SU-DHL-6 (cell line): ENCODE data around the gene KLF18.

Source experiments
- H2AFZ ChIP-seq: fragments of 200-600 bp; sonication (generic); 2 replicates; pipeline ENCODE4 v1.6.1; 2014; ENCODE audit warnings: low read depth, mild to moderate bottlenecking, moderate library complexity, mixed read lengths, antibody characterized with exemption, low read length; ENCODE audit not compliant: severe bottlenecking
- H3F3A ChIP-seq: fragments of 200-600 bp; shearing (Covaris generic); 2 replicates; pipeline ENCODE4 v1.6.0; 2016; ENCODE audit warnings: antibody characterized with exemption, mild to moderate bottlenecking; ENCODE audit not compliant: insufficient read depth
- H3K27ac ChIP-seq: fragments of 200-600 bp; sonication (generic); 2 replicates; pipeline ENCODE4 v1.5.1; 2016; ENCODE audit warnings: low read depth, mild to moderate bottlenecking, low read length, moderate library complexity, mixed read lengths
- H3K27me3 ChIP-seq: fragments of 200-600 bp; sonication (generic), shearing (Covaris generic); 2 replicates; pipeline ENCODE4 v1.6.0; 2014; ENCODE audit warnings: mild to moderate bottlenecking, low read length
- H3K36me3 ChIP-seq: fragments of 200-600 bp; sonication (generic); 2 replicates; pipeline ENCODE4 v1.6.1; 2014; ENCODE audit warnings: mild to moderate bottlenecking, low read length, mixed read lengths
- H3K4me2 ChIP-seq: fragments of 300-600, 200-600 bp; shearing (Covaris generic), sonication (generic); 2 replicates; pipeline ENCODE4 v1.6.0; 2014; ENCODE audit warnings: low read length, low read depth, mild to moderate bottlenecking; ENCODE audit not compliant: poor library complexity, severe bottlenecking
- H3K4me3 ChIP-seq: fragments of 200-600 bp; sonication (generic); 2 replicates; pipeline ENCODE4 v1.5.1; 2014; ENCODE audit warnings: antibody characterized with exemption, low read length, mild to moderate bottlenecking, mixed read lengths; ENCODE audit not compliant: insufficient read depth, poor library complexity, severe bottlenecking
- H3K79me2 ChIP-seq: fragments of 200-600 bp; sonication (generic); 2 replicates; pipeline ENCODE4 v1.6.1; 2014; ENCODE audit warnings: mild to moderate bottlenecking, low read length, moderate library complexity; ENCODE audit not compliant: insufficient read depth
- H3K9ac ChIP-seq: fragments of 200-600 bp; sonication (generic); 2 replicates; pipeline ENCODE4 v1.7.0; 2014; ENCODE audit warnings: mild to moderate bottlenecking, low read length
- H3K9me2 ChIP-seq: fragments of 200-600 bp; sonication (generic); replicated peaks from 2 replicates; pipeline ENCODE4 v1.6.1; 2014; ENCODE audit warnings: low read length; ENCODE audit not compliant: insufficient read depth
- H3K9me3 ChIP-seq: fragments of 200-600 bp; sonication (generic); 2 replicates; pipeline ENCODE4 v1.6.1; 2014; ENCODE audit warnings: low read length, mixed read lengths; ENCODE audit not compliant: insufficient read depth
- H4K20me1 ChIP-seq: fragments of 200-600 bp; sonication (generic); 2 replicates; pipeline ENCODE4 v1.6.1; 2014; ENCODE audit warnings: low read depth, mild to moderate bottlenecking, antibody characterized with exemption, low read length, moderate library complexity, mixed read lengths
- EZH2phosphoT487 ChIP-seq: fragments of 200-600 bp; sonication (generic), shearing (Covaris generic); conservative IDR thresholded peaks from 2 replicates; pipeline ENCODE4 v1.6.1; 2018; ENCODE audit warnings: mild to moderate bottlenecking, antibody characterized with exemption, low read length, moderate library complexity, mixed read lengths
- TF ChIP-seq, protein P1 (sequence below): fragments of 200-600 bp; sonication (generic); IDR thresholded peaks from one replicate; pipeline ENCODE4 v1.5.1; 2017; ENCODE audit warnings: antibody characterized with exemption, mild to moderate bottlenecking, low read length, moderate library complexity; ENCODE audit not compliant: insufficient read depth, poor library complexity, severe bottlenecking

KLF18 gene

GRCh38 chr1:44112486-44112885 lies 28.9 kb downstream of the KLF18 start:
- no peak overlapping the region for H3K9ac ChIP-seq
- TF ChIP-seq, protein P1, sequence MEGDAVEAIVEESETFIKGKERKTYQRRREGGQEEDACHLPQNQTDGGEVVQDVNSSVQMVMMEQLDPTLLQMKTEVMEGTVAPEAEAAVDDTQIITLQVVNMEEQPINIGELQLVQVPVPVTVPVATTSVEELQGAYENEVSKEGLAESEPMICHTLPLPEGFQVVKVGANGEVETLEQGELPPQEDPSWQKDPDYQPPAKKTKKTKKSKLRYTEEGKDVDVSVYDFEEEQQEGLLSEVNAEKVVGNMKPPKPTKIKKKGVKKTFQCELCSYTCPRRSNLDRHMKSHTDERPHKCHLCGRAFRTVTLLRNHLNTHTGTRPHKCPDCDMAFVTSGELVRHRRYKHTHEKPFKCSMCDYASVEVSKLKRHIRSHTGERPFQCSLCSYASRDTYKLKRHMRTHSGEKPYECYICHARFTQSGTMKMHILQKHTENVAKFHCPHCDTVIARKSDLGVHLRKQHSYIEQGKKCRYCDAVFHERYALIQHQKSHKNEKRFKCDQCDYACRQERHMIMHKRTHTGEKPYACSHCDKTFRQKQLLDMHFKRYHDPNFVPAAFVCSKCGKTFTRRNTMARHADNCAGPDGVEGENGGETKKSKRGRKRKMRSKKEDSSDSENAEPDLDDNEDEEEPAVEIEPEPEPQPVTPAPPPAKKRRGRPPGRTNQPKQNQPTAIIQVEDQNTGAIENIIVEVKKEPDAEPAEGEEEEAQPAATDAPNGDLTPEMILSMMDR, result no peak
- TF ChIP-seq EZH2phosphoT487, result no peak
- H2AFZ ChIP-seq, result no peak overlapping the region
- H3K9me2 ChIP-seq, result no peaks in the 10 kb centered on the region; the same call in 1 of the 2 replicates
- H3K9me3 ChIP-seq, result no peaks in the 10 kb centered on the region
- no peaks in the 10 kb centered on the region for H3K36me3 ChIP-seq
- no peaks in the 10 kb centered on the region for H3F3A ChIP-seq
- H3K79me2 ChIP-seq, result no peaks in the 10 kb centered on the region
- H4K20me1 ChIP-seq, result no peaks in the 10 kb centered on the region
- no peak overlapping the region for H3K27ac ChIP-seq
- H3K4me2 ChIP-seq, result no peak overlapping the region
- H3K27me3 ChIP-seq, result no peaks in the 10 kb centered on the region
- no peak overlapping the region for H3K4me3 ChIP-seq

DNA sequence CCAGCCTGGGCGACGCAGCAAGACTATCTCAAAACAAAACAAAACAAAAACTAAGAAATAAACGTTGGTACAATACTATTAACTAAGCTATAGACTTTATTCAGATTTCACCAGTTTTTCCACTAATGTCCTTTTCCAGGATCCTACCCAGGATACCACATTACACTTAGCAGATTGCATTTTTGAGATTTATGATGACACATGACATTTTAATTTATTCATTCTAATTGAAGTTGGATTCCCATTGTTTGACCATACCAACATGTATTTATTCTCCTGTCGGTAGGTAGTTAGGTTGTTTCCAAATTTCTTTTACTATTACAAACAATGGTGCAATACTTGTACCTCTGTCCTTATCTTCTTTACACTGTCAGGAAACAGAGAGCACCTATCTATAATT lies 29.6 kb downstream of the KLF18 start:
- no peaks in the 10 kb centered on the region; the same call in 1 of the 2 replicates for H3K9me2 ChIP-seq
- H3K9ac ChIP-seq, result no peak overlapping the region
- no peak overlapping the region for H2AFZ ChIP-seq
- no peaks in the 10 kb centered on the region for H3K27me3 ChIP-seq
- H3K4me3 ChIP-seq, result no peak overlapping the region
- H3F3A ChIP-seq, result no peaks in the 10 kb centered on the region
- H3K27ac ChIP-seq, result no peak overlapping the region
- no peaks in the 10 kb centered on the region for H3K9me3 ChIP-seq
- no peaks in the 10 kb centered on the region for H3K36me3 ChIP-seq
- H4K20me1 ChIP-seq, result no peaks in the 10 kb centered on the region
- no peak overlapping the region for H3K4me2 ChIP-seq
- no peaks in the 10 kb centered on the region for H3K79me2 ChIP-seq
- TF ChIP-seq, protein P1, result no peak
- no peak for TF ChIP-seq EZH2phosphoT487

GRCh38 chr1:44110916-44111315 lies 30.5 kb downstream of the KLF18 start:
- TF ChIP-seq EZH2phosphoT487, result no peak
- TF ChIP-seq, protein P1, result no peak
- Histone ChIP-seq H3K9me3 (no peaks in the 10 kb centered on the region), H3K27ac (no peak overlapping the region), H3K4me2 (no peak overlapping the region), H3K4me3 (no peak overlapping the region), H3K27me3 (no peaks in the 10 kb centered on the region), H3F3A (no peaks in the 10 kb centered on the region), H2AFZ (no peak overlapping the region), H3K9me2 (no peaks in the 10 kb centered on the region; the same call in 1 of the 2 replicates), H3K9ac (no peak overlapping the region), H3K79me2 (no peaks in the 10 kb centered on the region), H4K20me1 (no peaks in the 10 kb centered on the region), H3K36me3 (no peaks in the 10 kb centered on the region)
